NT2/D1 (cell line): Measurements from ENCODE around the gene ABCA4.

Experiments used
- DNase-seq: peaks from one replicate; pipeline ENCODE4 v3.0.0-alpha.2; 2011; ENCODE audit warnings: low read depth, low spot score
- H3K27me3 ChIP-seq: 2 replicates; pipeline ENCODE4 v1.6.0; 2011; ENCODE audit warnings: mild to moderate bottlenecking; ENCODE audit not compliant: insufficient read length, insufficient read depth
- H3K36me3 ChIP-seq: 2 replicates; pipeline ENCODE4 v1.6.1; 2011; ENCODE audit warnings: mild to moderate bottlenecking, low read length, mixed read lengths; ENCODE audit not compliant: insufficient read depth, insufficient read length
- H3K4me1 ChIP-seq: 2 replicates; pipeline ENCODE4 v1.5.1; 2011; ENCODE audit not compliant: insufficient read depth, insufficient read length
- H3K4me3 ChIP-seq: 2 replicates; pipeline ENCODE4 v1.5.1; 2011; ENCODE audit warnings: low read depth; ENCODE audit not compliant: insufficient read length
- H3K9ac ChIP-seq: 2 replicates; pipeline ENCODE4 v1.6.0; 2011; ENCODE audit warnings: low read depth; ENCODE audit not compliant: insufficient read length
- H3K9me3 ChIP-seq: 2 replicates; pipeline ENCODE4 v1.5.1; 2011; ENCODE audit warnings: mild to moderate bottlenecking, low read length; ENCODE audit not compliant: insufficient read depth
- SUZ12 ChIP-seq: IDR thresholded peaks from 2 replicates; pipeline ENCODE4 v1.6.1; 2011; ENCODE audit not compliant: insufficient read length, insufficient read depth; ENCODE audit errors: extremely low read depth
- YY1 ChIP-seq: IDR thresholded peaks from 2 replicates; pipeline ENCODE4 v1.6.1; 2011; ENCODE audit not compliant: insufficient read length, insufficient read depth
- ZNF274 ChIP-seq: IDR thresholded peaks from 2 replicates; pipeline ENCODE4 v1.6.1; 2011; ENCODE audit warnings: mild to moderate bottlenecking, low read depth, low read length

The ABCA4 gene

DNA sequence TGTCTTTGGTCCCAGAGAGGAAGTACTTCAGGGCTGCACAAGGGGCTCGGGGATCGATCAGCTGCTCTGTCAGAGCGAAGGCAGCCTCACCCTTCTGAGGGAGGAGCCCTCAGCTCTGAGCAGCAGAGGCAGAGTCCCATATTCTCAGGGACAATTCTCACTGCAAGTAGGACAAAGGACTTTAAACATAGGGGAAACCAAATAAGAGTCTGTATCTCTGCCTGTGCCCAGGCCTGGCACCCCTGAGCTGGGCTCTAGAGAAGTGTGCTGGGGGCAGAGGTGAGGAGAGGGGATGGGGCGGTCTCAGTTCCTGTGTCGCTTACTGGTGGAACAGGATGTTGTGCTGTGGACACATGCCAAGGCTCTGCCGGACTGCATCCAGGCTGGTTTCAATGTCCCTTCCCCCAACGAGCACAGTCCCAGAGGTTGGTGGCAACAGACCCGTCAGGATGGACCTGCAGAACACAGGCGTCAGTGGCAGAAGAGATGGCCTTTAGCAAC is 76.6 kb downstream of the ABCA4 start:
- TF ChIP-seq YY1 (no peak), SUZ12 (no peak), ZNF274 (no peak)
- H3K9ac ChIP-seq, result no peak overlapping the region

DNA sequence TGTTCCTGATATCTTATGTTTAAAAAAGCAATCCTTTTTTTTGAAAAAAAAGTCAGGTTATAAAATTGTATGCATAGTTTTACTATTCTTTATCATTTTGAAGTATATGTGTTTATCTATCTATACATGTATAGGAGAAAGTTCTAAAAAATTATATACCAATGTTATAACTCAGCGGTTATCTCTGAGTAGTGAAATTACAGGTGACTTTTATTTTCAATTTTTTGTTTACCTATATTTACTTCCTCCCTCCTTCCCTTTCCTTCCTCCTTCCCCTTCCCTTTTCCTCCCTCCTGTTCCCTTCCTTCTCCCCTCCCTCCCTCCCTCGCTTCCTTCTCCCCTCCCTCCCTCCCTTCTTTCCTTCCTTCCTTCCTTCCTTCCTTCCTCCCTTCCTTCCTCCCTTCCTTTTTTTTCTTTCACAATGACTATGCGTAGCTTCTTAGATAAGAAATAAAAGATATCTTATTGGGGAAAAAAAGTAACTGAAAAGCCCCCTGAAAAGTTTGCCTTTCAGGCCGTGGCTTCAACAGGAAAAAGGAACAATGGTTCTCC is 77.1 kb downstream of the ABCA4 start:
- H3K27me3 ChIP-seq, result no peaks in the 10 kb centered on the region
- peaks cover 12% of the 10 kb centered on the region for H3K4me1 ChIP-seq
- no peak for DNase-seq
- H3K36me3 ChIP-seq, result no peaks in the 10 kb centered on the region
- no peak overlapping the region for H3K9ac ChIP-seq
- no peaks in the 10 kb centered on the region for H3K9me3 ChIP-seq
- no peak overlapping the region for H3K4me3 ChIP-seq
- TF ChIP-seq SUZ12 (no peak), YY1 (no peak), ZNF274 (no peak)

More for the DNA sequence above, 76.6 kb downstream of the ABCA4 start:
- Histone ChIP-seq H3K4me3 (no peak overlapping the region), H3K4me1 (peaks cover 12% of the 10 kb centered on the region), H3K27me3 (no peaks in the 10 kb centered on the region), H3K9me3 (no peaks in the 10 kb centered on the region), H3K36me3 (no peaks in the 10 kb centered on the region)
- no peak for DNase-seq

DNA sequence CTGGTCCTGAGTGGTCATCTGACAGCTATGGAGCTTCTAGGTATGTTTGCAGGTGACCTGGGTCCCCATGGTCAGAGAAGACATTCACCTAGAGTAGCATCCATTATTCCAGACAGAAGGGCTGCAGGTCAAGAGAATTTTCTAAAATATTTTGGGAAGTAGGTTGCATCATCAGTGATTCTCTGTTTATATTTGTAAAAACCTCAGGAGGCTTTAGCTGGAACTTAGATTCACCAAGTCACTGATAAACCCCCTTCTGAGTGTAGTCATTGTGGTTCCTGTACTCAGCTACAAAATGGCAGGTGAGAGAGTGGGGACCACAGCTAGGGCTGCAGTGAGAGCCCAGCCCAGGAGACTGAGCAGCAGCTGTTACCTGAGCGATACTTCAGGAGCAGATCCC is 78.6 kb downstream of the ABCA4 start:
- DNase-seq, result no peak
- Histone ChIP-seq H3K9me3 (no peaks in the 10 kb centered on the region), H3K4me1 (peaks cover 8% of the 10 kb centered on the region), H3K27me3 (no peaks in the 10 kb centered on the region), H3K4me3 (no peak overlapping the region), H3K9ac (no peak overlapping the region), H3K36me3 (no peaks in the 10 kb centered on the region)
- TF ChIP-seq SUZ12, result no peak
- no peak for TF ChIP-seq YY1
- TF ChIP-seq ZNF274, result no peak

DNA sequence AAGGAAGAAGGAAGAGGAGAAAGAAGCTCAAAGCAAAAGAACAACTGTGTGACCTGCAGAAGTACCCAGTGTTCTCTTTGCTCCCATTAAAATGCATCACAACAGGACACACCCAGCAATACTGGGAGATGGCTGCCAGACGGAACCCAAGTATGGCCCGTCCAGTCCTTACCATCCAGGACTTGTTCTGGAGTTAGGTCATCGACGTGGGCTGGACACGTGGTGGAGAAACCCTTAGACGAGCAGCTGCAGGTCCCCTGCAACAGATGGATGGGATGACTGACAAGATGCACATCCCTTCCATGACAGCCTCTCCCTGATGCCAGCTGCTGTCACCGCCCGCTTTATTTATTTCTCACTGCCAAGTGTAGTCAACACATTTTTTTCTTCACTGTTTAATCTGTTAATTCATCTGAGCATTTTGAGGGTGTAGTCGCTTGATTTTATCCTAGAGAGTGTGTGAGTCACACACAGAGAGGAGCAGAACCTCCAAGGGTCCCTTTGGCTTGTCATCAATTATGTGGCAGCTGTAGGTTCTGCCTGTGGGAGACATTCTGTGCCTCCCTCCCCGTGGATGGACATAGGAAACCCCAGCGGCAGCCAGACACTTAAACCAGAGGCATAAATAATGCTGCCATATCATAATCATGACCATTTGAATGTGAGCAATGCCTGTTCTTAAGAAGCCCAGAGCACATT is 80.9 kb downstream of the ABCA4 start:
- Histone ChIP-seq H3K9me3 (no peaks in the 10 kb centered on the region), H3K27me3 (no peaks in the 10 kb centered on the region), H3K36me3 (no peaks in the 10 kb centered on the region), H3K9ac (no peak overlapping the region), H3K4me1 (peaks cover 4% of the 10 kb centered on the region), H3K4me3 (no peak overlapping the region)
- TF ChIP-seq YY1 (no peak), ZNF274 (no peak), SUZ12 (no peak)
- DNase-seq, result no peak

DNA sequence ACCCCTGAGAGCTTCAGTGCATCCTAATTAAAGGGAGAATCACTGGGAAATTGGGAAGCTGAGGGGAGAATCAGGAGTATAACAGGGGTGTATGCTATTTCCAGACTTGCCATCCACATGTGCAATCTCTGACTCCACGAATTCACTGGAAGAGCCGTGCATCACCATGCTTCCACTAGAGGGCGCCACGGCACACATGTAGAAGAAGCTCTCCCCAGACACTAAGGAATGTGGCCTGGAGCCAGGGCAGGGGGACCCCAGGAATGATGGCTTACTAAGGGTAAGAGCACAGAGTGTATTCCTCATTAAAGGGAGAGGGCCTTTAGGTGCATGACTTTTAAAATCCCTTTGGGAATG is 81.5 kb downstream of the ABCA4 start:
- Histone ChIP-seq H3K36me3 (no peaks in the 10 kb centered on the region), H3K9ac (no peak overlapping the region), H3K27me3 (no peaks in the 10 kb centered on the region), H3K9me3 (no peaks in the 10 kb centered on the region), H3K4me3 (no peak overlapping the region), H3K4me1 (no peaks in the 10 kb centered on the region)
- DNase-seq, result peak; percentile 88
- TF ChIP-seq ZNF274, result no peak
- no peak for TF ChIP-seq YY1
- TF ChIP-seq SUZ12, result no peak

DNA sequence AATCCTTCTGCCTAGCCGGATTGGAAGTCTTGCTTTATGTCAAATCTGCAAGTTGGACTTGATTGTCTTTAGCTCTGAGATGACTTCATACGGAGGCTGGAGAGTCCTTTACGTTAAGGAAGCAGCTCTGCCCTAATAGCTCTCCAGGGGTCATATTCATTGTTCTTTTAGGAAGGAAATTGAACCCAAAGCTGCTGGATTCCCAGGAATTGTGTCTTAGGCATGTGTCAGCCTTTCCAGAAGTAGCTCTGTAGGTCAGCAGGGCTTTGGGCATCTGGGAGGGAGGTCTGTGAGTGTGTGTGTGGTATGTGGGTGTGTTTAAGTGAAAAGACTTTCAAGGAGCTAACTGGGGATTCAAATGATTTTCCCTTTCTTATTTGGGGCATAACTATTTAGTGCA is 82.4 kb downstream of the ABCA4 start:
- H3K4me3 ChIP-seq, result no peak overlapping the region
- no peaks in the 10 kb centered on the region for H3K27me3 ChIP-seq
- DNase-seq, result no peak
- H3K36me3 ChIP-seq, result no peaks in the 10 kb centered on the region
- H3K9me3 ChIP-seq, result no peaks in the 10 kb centered on the region
- no peak overlapping the region for H3K9ac ChIP-seq
- TF ChIP-seq ZNF274 (no peak), YY1 (no peak), SUZ12 (no peak)
- no peaks in the 10 kb centered on the region for H3K4me1 ChIP-seq

DNA sequence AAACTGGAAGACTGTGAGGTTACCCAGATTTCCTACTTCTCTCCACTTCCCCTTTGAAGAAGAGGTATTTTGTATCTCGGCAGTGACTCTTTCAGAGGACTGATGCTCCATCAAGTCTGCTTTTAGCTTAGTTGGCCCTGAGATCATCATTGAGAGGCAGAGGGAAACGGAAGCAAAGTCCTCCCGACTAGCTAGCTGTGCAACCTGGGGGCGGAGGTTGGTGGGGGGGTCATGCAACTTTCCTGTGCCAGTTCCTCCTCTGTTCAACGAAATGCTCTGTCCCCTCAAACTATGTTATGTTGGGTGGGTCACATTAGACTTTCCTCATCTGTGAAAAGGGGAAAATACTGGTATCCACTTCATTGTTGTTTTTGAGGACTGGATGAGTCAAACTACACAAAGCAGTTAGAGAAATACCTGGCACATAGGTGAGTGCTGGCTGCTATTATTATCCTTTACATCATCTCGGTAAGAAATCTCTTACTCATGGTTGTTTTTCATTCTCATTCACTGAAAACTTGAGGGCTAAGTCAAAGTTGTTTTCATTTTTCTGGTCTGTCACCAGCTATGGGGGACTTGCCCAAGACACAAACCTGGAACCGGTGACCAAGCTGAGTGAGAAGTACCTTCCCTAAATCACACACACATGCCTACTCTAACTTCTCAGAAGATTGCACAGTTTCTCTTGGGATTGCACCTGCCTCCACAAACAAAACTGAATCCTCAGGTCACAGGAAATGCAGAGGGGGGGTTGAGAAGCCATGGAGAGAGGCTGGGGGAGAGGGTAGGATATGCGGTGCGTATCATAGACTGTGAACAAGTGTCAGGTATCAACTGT is 83.3 kb downstream of the ABCA4 start:
- Histone ChIP-seq H3K9ac (no peak overlapping the region), H3K4me1 (no peaks in the 10 kb centered on the region), H3K27me3 (no peaks in the 10 kb centered on the region), H3K4me3 (no peak overlapping the region), H3K36me3 (no peaks in the 10 kb centered on the region), H3K9me3 (no peaks in the 10 kb centered on the region)
- DNase-seq, result no peak
- TF ChIP-seq SUZ12, result no peak
- TF ChIP-seq YY1, result no peak
- no peak for TF ChIP-seq ZNF274
